ENCODE data around the gene RIPOR3. TPM values are rescaled to one million over a fixed set of nuclear protein-coding genes. Genes with fewer than 3 reads are reported as not detected.

RIPOR3 gene
- polyA plus RNA-seq, 1 experiment, result 11.5 TPM

- H3K9me3 ChIP-seq (ENCODE audit: control insufficient read depth, insufficient read depth, low read length), result no peaks in the 10 kb centered on the region; the same call in 1 of the 2 replicates
- TF ChIP-seq, protein P1, sequence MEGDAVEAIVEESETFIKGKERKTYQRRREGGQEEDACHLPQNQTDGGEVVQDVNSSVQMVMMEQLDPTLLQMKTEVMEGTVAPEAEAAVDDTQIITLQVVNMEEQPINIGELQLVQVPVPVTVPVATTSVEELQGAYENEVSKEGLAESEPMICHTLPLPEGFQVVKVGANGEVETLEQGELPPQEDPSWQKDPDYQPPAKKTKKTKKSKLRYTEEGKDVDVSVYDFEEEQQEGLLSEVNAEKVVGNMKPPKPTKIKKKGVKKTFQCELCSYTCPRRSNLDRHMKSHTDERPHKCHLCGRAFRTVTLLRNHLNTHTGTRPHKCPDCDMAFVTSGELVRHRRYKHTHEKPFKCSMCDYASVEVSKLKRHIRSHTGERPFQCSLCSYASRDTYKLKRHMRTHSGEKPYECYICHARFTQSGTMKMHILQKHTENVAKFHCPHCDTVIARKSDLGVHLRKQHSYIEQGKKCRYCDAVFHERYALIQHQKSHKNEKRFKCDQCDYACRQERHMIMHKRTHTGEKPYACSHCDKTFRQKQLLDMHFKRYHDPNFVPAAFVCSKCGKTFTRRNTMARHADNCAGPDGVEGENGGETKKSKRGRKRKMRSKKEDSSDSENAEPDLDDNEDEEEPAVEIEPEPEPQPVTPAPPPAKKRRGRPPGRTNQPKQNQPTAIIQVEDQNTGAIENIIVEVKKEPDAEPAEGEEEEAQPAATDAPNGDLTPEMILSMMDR (IDR thresholded peaks at IDR 0.05; ENCODE audit: low read depth, low read length), result no peak
- no peaks in the 10 kb centered on the region for H3K27me3 ChIP-seq (ENCODE audit: control insufficient read depth, insufficient read depth, low read length)
- ChIA-PET POLR2A (no interaction called here), CTCF (interaction anchor here (1.0 to 2.5 kb wide), 6 partner anchors 9 to 203 kb away, joined by 3 to 10 read pairs (median 4); no protein-coding TSS in a partner anchor)
- no peak for DNase-seq (ENCODE audit: low read depth, low spot score)
- no peak overlapping the region for H3K27ac ChIP-seq (ENCODE audit: low read depth, low read length)
- H3K4me3 ChIP-seq (ENCODE audit: low read depth, low read length), result no peak overlapping the region
These were observed 106.1 kb downstream of the RIPOR3 start for GRCh38 chr20:50585214-50585613.

DNA sequence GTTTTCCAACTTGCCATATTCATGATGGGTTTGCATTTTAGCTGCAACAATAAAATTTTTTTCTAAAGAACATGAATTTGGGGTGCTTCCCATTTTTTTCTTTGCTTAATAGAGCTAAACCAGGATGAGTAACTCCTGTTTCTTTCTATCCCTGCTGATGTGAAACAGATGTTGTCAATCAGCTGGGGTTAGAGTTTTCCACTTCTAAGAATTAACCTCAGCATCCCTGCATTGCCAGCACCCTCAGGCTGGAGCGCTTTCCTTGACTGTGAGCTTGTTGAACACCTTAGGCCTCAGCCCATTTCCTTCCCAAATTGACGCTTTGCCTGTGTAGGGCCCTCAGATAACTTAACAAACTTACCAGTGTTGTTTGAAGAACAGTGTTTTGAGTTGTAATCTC lies 106.7 kb downstream of the RIPOR3 start:
- no peak overlapping the region for H3K27ac ChIP-seq (ENCODE audit: low read depth, low read length)
- ChIA-PET POLR2A (interaction anchor here (0.7 kb wide), 1 partner anchor 60 kb away, joined by 3 read pairs; no protein-coding TSS in a partner anchor), CTCF (interaction anchor here (0.6 to 2.5 kb wide), 7 partner anchors 8 to 406 kb away, joined by 3 to 10 read pairs (median 4); no protein-coding TSS in a partner anchor)
- no peak overlapping the region for H3K4me3 ChIP-seq (ENCODE audit: low read depth, low read length)
- H3K9me3 ChIP-seq (ENCODE audit: control insufficient read depth, insufficient read depth, low read length), result no peaks in the 10 kb centered on the region; the same call in 1 of the 2 replicates
- H3K27me3 ChIP-seq (ENCODE audit: control insufficient read depth, insufficient read depth, low read length), result no peaks in the 10 kb centered on the region
- no peak for DNase-seq (ENCODE audit: low read depth, low spot score)
- TF ChIP-seq, protein P1 (IDR thresholded peaks at IDR 0.05; ENCODE audit: low read depth, low read length), result no peak

- no peaks in the 10 kb centered on the region for H3K27me3 ChIP-seq (ENCODE audit: control insufficient read depth, insufficient read depth, low read length)
- no peak overlapping the region for H3K4me3 ChIP-seq (ENCODE audit: low read depth, low read length)
- POLR2A ChIA-PET, result no interaction called here
- no peak for DNase-seq (ENCODE audit: low read depth, low spot score)
- TF ChIP-seq, protein P1 (IDR thresholded peaks at IDR 0.05; ENCODE audit: low read depth, low read length), result no peak
- CTCF ChIA-PET, result interaction anchor here (1.8 to 2.5 kb wide), 2 partner anchors 161 to 166 kb away, joined by 8 to 10 read pairs; no protein-coding TSS in a partner anchor
- no peaks in the 10 kb centered on the region; the same call in 1 of the 2 replicates for H3K9me3 ChIP-seq (ENCODE audit: control insufficient read depth, insufficient read depth, low read length)
- H3K27ac ChIP-seq (ENCODE audit: low read depth, low read length), result no peak overlapping the region
These were observed 107.7 kb downstream of the RIPOR3 start for GRCh38 chr20:50583442-50584150.

GRCh38 chr20:50582591-50583234 lies 108.6 kb downstream of the RIPOR3 start:
- H3K4me3 ChIP-seq (ENCODE audit: low read depth, low read length), result no peak overlapping the region
- TF ChIP-seq, protein P1 (IDR thresholded peaks at IDR 0.05; ENCODE audit: low read depth, low read length), result no peak
- ChIA-PET POLR2A (no interaction called here), CTCF (no interaction called here)
- no peak overlapping the region for H3K27ac ChIP-seq (ENCODE audit: low read depth, low read length)
- H3K27me3 ChIP-seq (ENCODE audit: control insufficient read depth, insufficient read depth, low read length), result no peaks in the 10 kb centered on the region
- no peak for DNase-seq (ENCODE audit: low read depth, low spot score)
- H3K9me3 ChIP-seq (ENCODE audit: control insufficient read depth, insufficient read depth, low read length), result no peaks in the 10 kb centered on the region; the same call in 1 of the 2 replicates

DNA sequence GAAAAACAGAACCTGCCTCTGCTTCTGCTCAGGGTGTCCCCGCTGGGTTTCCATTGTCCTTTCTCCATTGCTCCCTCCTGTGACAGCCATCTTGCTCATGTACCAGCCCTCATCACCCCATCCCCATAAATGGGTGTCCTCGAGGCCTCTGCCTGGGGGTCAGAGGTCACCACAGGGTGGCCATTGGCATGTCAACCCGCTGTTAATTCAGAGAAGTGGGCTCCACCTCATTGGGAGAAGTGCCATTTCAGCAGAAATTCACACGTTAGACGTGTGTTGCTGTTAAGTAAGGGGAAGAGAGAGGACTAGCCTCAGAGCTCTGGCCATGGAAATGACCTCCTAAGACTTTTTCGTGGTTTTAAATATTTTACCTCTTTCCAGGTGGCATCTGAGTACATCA lies 109.2 kb downstream of the RIPOR3 start:
- no peak overlapping the region for H3K4me3 ChIP-seq (ENCODE audit: low read depth, low read length)
- CTCF ChIA-PET, result interaction anchor here (0.5 to 1.2 kb wide), 4 partner anchors 10 to 194 kb away, joined by 3 to 4 read pairs (median 4); no protein-coding TSS in a partner anchor
- H3K27ac ChIP-seq (ENCODE audit: low read depth, low read length), result no peak overlapping the region
- H3K9me3 ChIP-seq (ENCODE audit: control insufficient read depth, insufficient read depth, low read length), result no peaks in the 10 kb centered on the region; the same call in 1 of the 2 replicates
- POLR2A ChIA-PET, result no interaction called here
- DNase-seq (ENCODE audit: low read depth, low spot score), result no peak
- TF ChIP-seq, protein P1 (IDR thresholded peaks at IDR 0.05; ENCODE audit: low read depth, low read length), result no peak
- no peaks in the 10 kb centered on the region for H3K27me3 ChIP-seq (ENCODE audit: control insufficient read depth, insufficient read depth, low read length)

All from AG04450 (cell line).